ENCODE data around the gene AMH.

Gene AMH

DNA sequence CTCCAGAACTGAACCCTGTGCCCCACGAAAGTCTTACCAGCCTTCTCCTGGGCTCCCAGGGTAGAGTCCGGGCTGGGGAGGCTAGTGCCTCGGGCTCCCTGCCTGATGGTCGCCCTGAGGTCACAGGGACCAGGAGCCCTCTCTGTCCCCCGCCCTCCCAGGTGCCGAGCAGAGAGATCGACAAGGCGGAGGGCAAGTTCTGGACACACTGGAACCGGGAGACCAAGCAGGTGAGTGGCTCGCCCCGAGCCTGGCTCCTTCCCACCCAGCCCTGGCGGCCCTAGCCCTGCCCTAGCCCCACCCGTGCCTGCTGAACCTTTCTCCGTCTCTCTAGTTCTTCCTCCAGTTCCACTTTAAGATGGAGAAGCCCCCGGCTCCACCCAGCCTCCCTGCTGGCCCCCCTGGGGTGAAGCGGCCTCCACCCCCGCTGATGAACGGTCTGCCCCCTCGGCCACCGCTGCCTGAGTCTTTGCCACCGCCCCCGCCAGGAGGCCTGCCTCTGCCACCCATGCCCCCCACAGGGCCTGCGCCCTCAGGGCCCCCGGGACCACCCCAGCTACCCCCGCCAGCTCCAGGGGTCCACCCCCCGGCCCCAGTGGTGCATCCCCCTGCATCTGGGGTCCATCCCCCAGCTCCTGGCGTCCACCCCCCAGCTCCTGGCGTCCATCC is 1.6 kb upstream of the AMH start:
- no peak overlapping the region for H3K4me3 ChIP-seq (ENCODE audit: low read depth, low read length)

DNA sequence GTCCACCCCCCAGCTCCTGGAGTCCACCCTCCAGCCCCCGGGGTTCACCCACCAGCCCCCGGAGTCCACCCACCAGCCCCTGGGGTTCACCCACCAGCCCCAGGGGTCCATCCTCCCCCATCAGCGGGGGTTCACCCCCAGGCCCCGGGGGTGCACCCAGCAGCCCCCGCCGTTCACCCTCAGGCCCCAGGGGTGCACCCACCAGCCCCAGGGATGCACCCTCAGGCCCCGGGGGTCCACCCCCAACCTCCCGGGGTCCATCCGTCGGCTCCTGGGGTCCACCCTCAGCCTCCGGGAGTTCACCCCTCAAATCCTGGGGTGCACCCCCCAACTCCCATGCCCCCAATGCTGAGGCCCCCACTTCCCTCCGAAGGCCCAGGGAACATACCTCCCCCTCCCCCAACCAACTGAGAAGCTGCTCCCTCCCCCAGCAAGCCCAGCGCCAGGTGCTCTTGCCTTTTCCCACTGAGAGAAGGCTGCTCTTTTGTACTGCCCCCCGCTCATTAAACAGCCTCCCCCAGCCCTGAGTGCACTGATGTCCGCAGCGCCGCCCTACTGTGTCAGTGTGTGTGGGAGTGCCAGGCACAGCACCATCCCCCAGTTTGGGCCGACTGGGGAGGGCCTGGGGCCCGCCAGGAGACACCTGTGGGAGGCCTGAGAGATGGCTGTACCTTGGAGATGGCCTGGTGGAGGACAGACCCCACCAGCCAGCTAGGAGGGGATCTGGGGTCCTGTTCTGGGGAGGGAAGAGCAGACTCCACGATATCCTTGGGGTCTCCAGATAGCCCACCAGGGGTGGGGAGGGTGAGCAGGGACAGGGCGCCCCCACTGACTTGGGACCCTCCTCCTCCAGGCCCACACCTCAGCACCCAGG is 750 bp upstream of the AMH start:
- no peak overlapping the region for H3K4me3 ChIP-seq (ENCODE audit: low read depth, low read length)

GRCh38 chr19:2249880-2250765 is 1.0 kb downstream of the AMH start:
- no peak overlapping the region for H3K4me3 ChIP-seq (ENCODE audit: low read depth, low read length)

GRCh38 chr19:2250766-2251105 is 1.6 kb downstream of the AMH start:
- H3K4me3 ChIP-seq (ENCODE audit: low read depth, low read length) = no peak overlapping the region

DNA sequence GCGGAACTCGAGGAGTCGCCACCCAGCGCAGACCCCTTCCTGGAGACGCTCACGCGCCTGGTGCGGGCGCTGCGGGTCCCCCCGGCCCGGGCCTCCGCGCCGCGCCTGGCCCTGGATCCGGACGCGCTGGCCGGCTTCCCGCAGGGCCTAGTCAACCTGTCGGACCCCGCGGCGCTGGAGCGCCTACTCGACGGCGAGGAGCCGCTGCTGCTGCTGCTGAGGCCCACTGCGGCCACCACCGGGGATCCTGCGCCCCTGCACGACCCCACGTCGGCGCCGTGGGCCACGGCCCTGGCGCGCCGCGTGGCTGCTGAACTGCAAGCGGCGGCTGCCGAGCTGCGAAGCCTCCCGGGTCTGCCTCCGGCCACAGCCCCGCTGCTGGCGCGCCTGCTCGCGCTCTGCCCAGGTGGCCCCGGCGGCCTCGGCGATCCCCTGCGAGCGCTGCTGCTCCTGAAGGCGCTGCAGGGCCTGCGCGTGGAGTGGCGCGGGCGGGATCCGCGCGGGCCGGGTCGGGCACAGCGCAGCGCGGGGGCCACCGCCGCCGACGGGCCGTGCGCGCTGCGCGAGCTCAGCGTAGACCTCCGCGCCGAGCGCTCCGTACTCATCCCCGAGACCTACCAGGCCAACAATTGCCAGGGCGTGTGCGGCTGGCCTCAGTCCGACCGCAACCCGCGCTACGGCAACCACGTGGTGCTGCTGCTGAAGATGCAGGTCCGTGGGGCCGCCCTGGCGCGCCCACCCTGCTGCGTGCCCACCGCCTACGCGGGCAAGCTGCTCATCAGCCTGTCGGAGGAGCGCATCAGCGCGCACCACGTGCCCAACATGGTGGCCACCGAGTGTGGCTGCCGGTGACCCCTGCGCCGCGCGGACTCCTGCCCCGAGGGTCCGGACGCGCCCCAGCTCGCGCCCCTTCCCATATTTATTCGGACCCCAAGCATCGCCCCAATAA is 2.3 kb downstream of the AMH start:
- no peak overlapping the region for H3K4me3 ChIP-seq (ENCODE audit: low read depth, low read length)

DNA sequence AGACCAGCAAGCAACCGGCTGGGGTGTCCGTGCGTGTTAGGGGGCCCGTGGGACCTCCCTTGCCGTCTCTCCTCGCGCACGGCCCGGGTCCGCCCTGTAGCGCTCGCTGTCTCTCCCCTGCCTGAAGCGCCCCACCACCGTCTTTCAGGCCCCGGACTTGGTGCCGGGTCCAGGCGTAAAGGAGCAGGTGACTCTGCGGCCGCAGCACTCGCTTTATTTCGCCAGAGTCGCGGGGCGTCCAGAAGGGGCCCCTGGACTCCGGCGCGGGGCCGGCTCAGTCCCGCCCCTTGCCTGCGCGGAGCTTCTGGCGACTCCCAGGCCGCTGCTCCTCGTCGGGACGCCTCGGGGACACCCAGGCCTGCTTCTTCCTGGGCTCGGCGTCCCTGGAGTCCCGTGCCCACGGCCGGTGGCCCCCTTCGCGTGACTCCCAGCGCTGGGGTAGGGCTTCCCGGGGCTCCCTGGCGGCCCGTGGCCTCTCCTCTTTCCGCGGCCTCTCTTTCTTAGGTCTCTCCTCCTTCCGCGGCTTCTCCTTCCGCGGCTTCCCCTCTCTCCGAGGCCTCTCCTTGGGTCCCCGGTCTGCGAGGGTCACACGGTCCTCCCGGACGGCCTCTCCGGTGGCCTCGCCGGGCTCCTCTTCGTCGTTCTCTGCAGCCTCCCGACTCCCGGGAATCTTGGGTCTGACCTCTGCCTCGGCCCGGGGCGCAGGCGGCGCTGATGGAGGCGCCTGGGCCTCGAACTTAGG is 3.1 kb downstream of the AMH start:
- H3K4me3 ChIP-seq (ENCODE audit: low read depth, low read length) = no peak overlapping the region

GRCh38 chr19:2252797-2253105 is 3.6 kb downstream of the AMH start:
- no peak overlapping the region for H3K4me3 ChIP-seq (ENCODE audit: low read depth, low read length)

DNA sequence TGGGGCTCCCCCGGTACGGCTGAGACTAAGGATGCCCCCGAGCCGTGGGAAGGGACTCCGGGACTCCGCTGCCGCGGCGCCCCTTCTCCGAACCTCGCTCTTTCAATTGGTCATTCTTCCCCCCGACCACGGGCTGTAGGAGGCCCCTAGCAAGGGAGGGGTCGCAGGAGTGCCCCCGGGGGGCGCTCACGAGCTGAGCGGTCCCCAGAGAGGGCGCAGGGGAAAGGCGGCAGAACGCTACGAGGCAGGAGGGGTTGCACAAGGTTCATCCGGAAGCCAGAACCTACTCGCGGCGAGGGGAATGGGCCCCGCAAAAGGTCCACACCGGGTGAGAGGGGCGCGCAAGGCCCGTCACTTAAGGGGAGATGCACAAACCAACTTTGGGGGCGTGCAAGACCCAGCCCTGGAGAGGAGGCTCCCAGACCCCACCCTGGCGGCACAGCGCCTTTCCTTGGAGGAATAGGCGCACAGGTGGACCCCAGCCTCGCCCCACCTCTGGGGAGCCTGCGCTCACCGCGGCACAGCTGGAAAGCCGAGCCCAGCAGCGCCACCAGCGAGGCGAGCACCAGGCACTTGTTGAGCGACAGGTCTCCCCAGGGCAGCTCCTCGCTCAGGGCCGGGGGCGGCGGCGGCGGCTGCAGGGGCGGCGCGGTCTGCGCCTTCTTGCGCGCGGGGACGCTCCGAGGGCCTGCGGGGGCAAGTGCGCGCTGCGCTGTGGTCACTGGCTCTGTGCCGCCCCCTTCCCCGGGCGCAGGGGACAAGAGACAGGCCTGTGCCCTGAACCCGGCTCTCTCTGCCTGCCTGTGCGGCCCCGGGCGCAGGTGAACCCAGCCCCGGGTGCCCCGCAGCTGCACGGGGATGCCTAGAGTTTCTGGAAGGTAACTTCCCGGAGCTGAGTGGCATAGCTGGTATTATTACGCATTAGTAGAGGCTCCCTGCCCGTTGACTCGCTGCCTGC is 4.3 kb downstream of the AMH start:
- peak overlapping the region; percentile 30 for H3K4me3 ChIP-seq (ENCODE audit: low read depth, low read length)

DNA sequence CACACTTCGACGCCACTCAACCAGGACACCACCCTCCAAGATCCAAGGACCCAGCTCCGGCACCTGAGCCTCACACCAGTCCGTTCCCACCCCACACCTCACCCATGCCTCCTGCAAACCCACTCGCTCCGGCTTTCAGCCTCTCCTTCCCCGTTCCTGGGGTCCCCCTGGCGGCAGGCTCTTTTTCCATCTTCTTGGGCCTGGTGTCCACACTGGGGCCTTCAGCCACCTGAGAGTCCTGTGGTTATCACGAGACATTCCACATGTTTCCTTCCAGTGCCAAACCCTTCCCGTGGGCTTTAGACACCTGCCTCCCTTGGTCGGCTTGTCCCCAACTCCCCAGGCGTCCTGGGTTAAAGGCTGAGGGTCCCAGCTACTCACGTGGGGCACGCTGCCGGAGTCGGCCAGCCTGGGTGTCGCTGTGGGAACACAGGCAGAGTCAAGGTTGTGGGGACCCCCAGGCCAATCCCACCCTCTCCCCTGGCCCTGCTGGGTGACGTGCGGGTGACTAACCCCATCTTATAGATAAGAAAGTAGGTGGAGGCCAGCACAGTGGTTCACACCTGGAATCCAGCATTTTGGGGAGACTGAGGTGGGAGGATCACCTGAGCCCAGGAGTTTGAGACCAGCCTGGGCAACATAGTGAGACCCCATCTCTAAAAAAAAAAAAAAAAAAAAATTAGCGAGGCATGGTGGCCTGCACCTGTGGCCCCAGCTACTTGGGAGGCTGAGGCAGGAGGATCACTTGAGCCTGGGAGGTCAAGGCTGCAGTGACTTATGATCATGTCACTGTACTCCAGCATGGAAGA is 5.1 kb downstream of the AMH start:
- peak overlapping the region; percentile 30 for H3K4me3 ChIP-seq (ENCODE audit: low read depth, low read length)

DNA sequence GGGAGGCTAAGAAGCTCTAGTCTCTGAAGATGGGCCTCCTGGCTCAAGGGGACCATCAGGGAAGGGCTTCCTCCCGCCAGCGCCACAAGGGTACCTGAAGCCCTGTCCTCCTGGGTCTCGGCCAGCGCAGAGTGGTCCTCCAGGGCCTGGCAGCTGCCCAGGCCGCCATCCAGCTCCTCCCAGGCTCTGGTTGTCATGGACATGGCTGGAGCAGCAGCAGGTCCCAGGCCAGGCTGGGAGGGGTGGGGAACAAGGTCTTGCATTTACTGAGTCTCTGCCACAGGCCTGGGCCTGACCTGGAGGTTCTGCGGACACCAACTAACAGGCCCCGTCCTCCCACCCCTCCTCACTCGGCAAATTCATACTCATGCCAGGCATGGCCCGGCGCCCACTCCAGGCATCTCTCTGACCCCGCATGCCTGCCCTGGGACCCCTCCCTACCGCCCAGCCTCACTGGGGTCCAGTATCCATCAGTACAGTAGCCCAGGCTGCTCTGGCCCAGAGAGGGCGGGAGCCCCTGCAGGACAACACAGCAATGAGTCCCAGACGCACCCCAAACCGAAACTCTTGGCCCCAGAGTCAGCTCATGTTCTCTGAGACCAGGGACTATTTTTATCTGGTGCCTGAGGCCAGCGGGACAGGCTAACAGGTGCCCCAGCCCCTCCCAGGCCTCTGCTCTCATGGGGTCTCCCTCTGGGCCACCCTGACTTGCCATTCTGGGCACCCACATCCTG is 6.2 kb downstream of the AMH start:
- no peak overlapping the region for H3K4me3 ChIP-seq (ENCODE audit: low read depth, low read length)

DNA sequence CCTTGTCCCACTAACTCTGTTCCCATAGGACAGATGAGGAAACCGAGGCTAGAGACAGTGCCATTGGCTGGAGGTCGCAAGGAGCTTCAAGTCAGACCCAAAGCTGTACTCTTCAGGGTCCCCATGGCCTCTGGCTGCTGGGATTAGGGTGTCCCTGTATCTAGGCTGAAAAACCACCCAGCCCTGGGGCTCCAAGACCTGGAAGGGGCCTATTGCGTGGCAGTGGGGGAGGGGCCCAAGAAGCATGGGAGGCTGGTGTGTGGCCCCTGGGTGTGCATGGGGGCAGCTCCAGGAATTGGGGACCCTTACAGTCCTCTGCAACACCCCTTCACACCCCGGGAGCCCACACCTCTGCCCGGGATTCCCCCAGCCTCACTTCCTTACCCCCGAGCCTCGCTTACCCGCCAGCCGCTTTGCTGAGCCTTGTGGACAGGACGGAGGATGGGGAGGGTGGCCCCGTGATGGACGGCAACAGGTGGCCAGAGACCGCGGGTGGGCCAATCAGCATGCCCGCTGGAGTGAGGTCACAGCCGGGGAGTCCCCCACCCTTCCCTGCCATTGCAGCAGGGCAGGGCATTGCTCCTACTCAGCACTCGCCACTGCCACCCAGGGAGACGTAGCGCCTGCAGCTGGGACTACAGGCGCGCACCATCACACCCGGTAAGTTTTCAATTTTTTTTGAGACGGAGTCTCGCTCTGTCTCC is 7.0 kb downstream of the AMH start, which contains the start of gene JSRP1:
Gene JSRP1, minus strand, starts transcription at position 436 of the 704 bp plus-strand sequence. CDS start 1,103 bp downstream, outside the sequence.
- H3K4me3 ChIP-seq (ENCODE audit: low read depth, low read length) = no peak within 1 kb of the TSS

- H3K4me3 ChIP-seq (ENCODE audit: low read depth, low read length) = no peak overlapping the region
These were observed 10.2 kb downstream of the AMH start for GRCh38 chr19:2259336-2259735.

- no peak overlapping the region for H3K4me3 ChIP-seq (ENCODE audit: low read depth, low read length)
These were observed 11.2 kb downstream of the AMH start for GRCh38 chr19:2260341-2260805.

DNA sequence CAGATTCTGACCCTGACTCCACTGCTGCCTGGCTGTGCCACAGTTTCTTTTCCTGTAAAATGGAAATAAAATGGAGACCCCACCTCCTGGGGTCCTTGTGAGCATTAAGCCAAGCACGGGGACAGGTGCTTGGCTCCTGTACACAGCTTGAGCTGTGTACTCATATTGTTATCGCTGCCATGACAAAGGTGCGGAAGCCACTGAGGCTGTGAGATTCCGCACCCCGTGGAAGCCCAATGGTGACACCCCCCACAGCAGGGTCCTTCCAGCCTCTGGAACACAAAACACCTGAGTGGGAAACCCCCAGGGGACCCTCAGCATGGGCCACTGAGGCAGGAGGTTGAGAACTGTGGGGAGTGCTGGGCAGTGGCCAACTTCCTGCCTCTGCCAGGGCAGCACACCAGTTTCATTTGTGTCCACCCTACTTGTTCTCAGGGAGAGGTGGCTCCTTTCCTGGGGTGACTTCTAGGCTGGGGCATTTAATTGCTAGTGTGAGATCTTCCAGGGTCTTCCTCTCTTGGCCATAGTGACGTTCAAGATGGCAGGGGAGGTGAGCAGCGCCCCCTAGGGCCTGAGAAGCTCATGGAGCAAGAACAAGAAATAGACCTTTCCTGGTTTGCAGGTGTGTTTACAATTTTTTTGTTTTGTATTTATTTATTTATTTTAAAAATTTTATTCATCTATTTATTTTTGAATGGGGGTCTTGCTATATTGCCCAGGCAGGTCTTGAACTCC is 12.5 kb downstream of the AMH start:
- no peak overlapping the region for H3K4me3 ChIP-seq (ENCODE audit: low read depth, low read length)

- no peak overlapping the region for H3K4me3 ChIP-seq (ENCODE audit: low read depth, low read length)
These were observed 17.3 kb downstream of the AMH start for GRCh38 chr19:2266183-2266993.

All from iPS-11a (cell line).